G401 (cell line): Measurements from ENCODE around the gene CLDN22. TPM values are rescaled to one million over a fixed set of nuclear protein-coding genes. Genes with fewer than 3 reads are reported as not detected.
"Not testable (repeated sequence)": the region's sequence is repeated elsewhere in the genome, so short reads cannot be mapped to it uniquely, and the experiment has no call there.

Source experiments
- DNase-seq: peaks from one replicate; pipeline ENCODE4 v3.0.0-alpha.2; 2015; ENCODE audit warnings: low spot score
- in situ Hi-C: cut with HindIII; loops from 2 replicates; pipeline ENCODE4 v1.10.0; 2016; ENCODE audit warnings: low sequenced_read_pairs, mixed read lengths
- total RNA-seq: library from RNA; depleted of rRNA; stranded (reverse); fragments of >200 nt; shearing (Covaris generic); gene quantifications from 2 replicates; pipeline ENCODE4 v1.2.3, GENCODE V29; 2014

Gene CLDN22
- total RNA-seq, 1 experiment from 2014 or later = not detected

- in situ Hi-C loops, DNase-seq: not testable (repeated sequence)
Observed at GRCh38 chr4:183326387-183326786, 6.3 kb upstream of the CLDN22 start.

- no peak for DNase-seq
- in situ Hi-C loops = no loop called here
Observed at GRCh38 chr4:183324619-183325018, 4.5 kb upstream of the CLDN22 start.

- in situ Hi-C loops, DNase-seq: not testable (repeated sequence)
Observed at GRCh38 chr4:183324056-183324455, 4.0 kb upstream of the CLDN22 start.

GRCh38 chr4:183323295-183323694 is 3.2 kb upstream of the CLDN22 start:
- no peak for DNase-seq
- in situ Hi-C loops = no loop called here

GRCh38 chr4:183322326-183322725 is 2.2 kb upstream of the CLDN22 start, which contains the start of gene CLDN24:
Gene CLDN24, minus strand, starts transcription at chr4:183322426. Its CDS starts 0 bp downstream, at chr4:183322426.
- in situ Hi-C loops = no loop called here
- DNase-seq = no peak

GRCh38 chr4:183321516-183321915 is 1.4 kb upstream of the CLDN22 start:
- in situ Hi-C loops = no loop called here
- no peak for DNase-seq

GRCh38 chr4:183321079-183321478 is 1.0 kb upstream of the CLDN22 start:
- no peak for DNase-seq
- in situ Hi-C loops = no loop called here

- in situ Hi-C loops = no loop called here
- no peak for DNase-seq
Observed at GRCh38 chr4:183318656-183319055, 1.4 kb downstream of the CLDN22 start.

- DNase-seq = no peak
- in situ Hi-C loops = no loop called here
Observed at GRCh38 chr4:183314806-183315205, 5.3 kb downstream of the CLDN22 start.

GRCh38 chr4:183314336-183314735 is 5.7 kb downstream of the CLDN22 start:
- no peak for DNase-seq
- in situ Hi-C loops = no loop called here

- DNase-seq = no peak
Observed at GRCh38 chr4:183312841-183313240, 7.2 kb downstream of the CLDN22 start.

GRCh38 chr4:183306811-183307210 is 13.3 kb downstream of the CLDN22 start:
- DNase-seq = no peak
- in situ Hi-C loops = no loop called here

More at GRCh38 chr4:183312841-183313240, 7.2 kb downstream of the CLDN22 start:
- in situ Hi-C loops = no loop called here

GRCh38 chr4:183304538-183304937 is 15.5 kb downstream of the CLDN22 start:
- DNase-seq = no peak
- in situ Hi-C loops = no loop called here

GRCh38 chr4:183304067-183304466 is 16.0 kb downstream of the CLDN22 start:
- DNase-seq = no peak
- in situ Hi-C loops = no loop called here

GRCh38 chr4:183303301-183303700 is 16.8 kb downstream of the CLDN22 start:
- in situ Hi-C loops = no loop called here
- no peak for DNase-seq

- in situ Hi-C loops = no loop called here
- DNase-seq = no peak
Observed at GRCh38 chr4:183300655-183301054, 19.4 kb downstream of the CLDN22 start.

GRCh38 chr4:183300070-183300469 is 20.0 kb downstream of the CLDN22 start:
- in situ Hi-C loops = no loop called here
- DNase-seq = no peak

- no peak for DNase-seq
- in situ Hi-C loops = no loop called here
Observed at GRCh38 chr4:183299464-183299863, 20.6 kb downstream of the CLDN22 start.

- in situ Hi-C loops = no loop called here
- no peak for DNase-seq
Observed at GRCh38 chr4:183297675-183298074, 22.4 kb downstream of the CLDN22 start.

- DNase-seq = no peak
- in situ Hi-C loops = no loop called here
Observed at GRCh38 chr4:183295711-183296110, 24.4 kb downstream of the CLDN22 start.

- in situ Hi-C loops = no loop called here
- DNase-seq = no peak
Observed at GRCh38 chr4:183291070-183291469, 29.0 kb downstream of the CLDN22 start.

GRCh38 chr4:183289688-183290087 is 30.4 kb downstream of the CLDN22 start:
- no peak for DNase-seq
- in situ Hi-C loops = no loop called here
